ENCODE results near the gene CLCN6. TPM values are rescaled to one million over a fixed set of nuclear protein-coding genes. Genes with fewer than 3 reads are reported as not detected.
A peak's percentile ranks its signal among the peaks of the same experiment; 100 is the strongest.

CLCN6 gene
- total and polyA plus RNA-seq, 2 of the 13 experiments (the other 11 are each of a cell fraction or from before 2014, with no cell fraction given), result 14.9 to 19.3 TPM

DNA sequence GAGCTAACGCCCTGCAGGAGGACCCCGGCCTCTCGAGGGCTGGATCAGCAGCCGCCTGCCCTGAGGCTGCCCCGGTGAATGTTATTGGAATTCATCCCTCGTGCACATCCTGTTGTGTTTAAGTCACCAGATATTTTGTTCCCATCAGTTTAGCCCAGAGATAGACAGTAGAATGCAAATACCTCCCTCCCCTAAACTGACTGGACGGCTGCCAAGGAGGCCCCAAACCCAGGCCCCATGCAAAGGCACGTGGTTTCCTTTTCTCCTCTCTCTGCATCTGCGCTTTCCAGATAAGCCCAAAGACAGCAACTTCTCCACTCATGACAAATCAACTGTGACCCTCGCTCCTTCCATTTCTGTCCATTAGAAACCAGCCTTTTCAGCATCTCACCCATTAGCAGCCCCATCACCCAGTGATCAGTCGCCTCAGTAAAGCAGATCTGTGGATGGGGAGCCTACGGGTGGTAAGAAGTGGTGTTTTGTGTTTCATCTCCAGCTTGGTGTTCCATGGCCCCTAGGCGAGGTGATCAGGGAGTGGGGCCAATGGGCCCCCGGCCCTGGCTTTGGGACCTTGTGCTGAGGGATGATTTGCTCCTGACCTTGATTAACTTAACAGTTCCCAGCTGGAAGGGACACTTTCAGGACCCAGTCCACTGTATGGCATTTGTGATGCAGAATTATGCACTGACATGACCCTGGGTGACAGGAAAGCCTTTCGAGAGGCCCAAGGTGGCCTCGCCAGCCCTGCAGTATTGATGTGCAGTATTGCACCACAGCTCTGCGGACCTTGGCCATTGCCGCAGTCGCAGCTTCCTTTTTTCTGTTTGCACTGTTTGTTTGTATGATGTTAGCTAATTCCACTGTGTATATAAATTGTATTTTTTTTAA lies 36.4 kb downstream of the CLCN6 start (continued):
- TF ChIP-seq ZNF615 (CRISPR knock-in tag; IDR thresholded peaks at IDR 0.05; ENCODE audit: borderline replicate concordance), result no peak
- 0 out of 2 replicates have a peak, but pooled peaks have one; percentile 67 for TF ChIP-seq ZNF431 (CRISPR knock-in tag; IDR thresholded peaks at IDR 0.05; ENCODE audit: borderline replicate concordance, low read depth)
- TF ChIP-seq, protein P1, sequence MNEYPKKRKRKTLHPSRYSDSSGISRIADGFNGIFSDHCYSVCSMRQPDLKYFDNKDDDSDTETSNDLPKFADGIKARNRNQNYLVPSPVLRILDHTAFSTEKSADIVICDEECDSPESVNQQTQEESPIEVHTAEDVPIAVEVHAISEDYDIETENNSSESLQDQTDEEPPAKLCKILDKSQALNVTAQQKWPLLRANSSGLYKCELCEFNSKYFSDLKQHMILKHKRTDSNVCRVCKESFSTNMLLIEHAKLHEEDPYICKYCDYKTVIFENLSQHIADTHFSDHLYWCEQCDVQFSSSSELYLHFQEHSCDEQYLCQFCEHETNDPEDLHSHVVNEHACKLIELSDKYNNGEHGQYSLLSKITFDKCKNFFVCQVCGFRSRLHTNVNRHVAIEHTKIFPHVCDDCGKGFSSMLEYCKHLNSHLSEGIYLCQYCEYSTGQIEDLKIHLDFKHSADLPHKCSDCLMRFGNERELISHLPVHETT (CRISPR knock-in tag; conservative IDR thresholded peaks at IDR 0.05), result peak; percentile 57; the same call in 1 of the 2 replicates
- peak; percentile 51 for TF ChIP-seq JARID2 (CRISPR knock-in tag; IDR thresholded peaks at IDR 0.05; ENCODE audit: insufficient replicate concordance)
- TF ChIP-seq ADNP (CRISPR knock-in tag; IDR thresholded peaks at IDR 0.05), result no peak
- TF ChIP-seq ARNT2 (CRISPR knock-in tag; IDR thresholded peaks at IDR 0.05; ENCODE audit: low read depth), result no peak
- TF ChIP-seq ZNF230 (CRISPR knock-in tag; IDR thresholded peaks at IDR 0.05), result no peak; the same call in 1 of the 2 replicates
- TF ChIP-seq JUN (CRISPR knock-in tag; IDR thresholded peaks at IDR 0.05), result no peak; the same call in 1 of the 2 replicates
- TF ChIP-seq ARNTL (CRISPR knock-in tag; IDR thresholded peaks at IDR 0.05), result peak; percentile 86
- peak; percentile 27; the same call in 1 of the 2 replicates for TF ChIP-seq ZNF629 (CRISPR knock-in tag; conservative IDR thresholded peaks at IDR 0.05)
- TF ChIP-seq KDM1A (CRISPR knock-in tag; IDR thresholded peaks at IDR 0.05), result peak; percentile 65; the same call in 1 of the 2 replicates
- peak; percentile 58 for TF ChIP-seq ZFX (CRISPR knock-in tag; IDR thresholded peaks at IDR 0.05; ENCODE audit: low read depth)
- TF ChIP-seq PAWR (CRISPR knock-in tag; IDR thresholded peaks at IDR 0.05; ENCODE audit: borderline replicate concordance), result no peak
- no peak; the same call in 1 of the 2 replicates for TF ChIP-seq DNMT3B (CRISPR knock-in tag; conservative IDR thresholded peaks at IDR 0.05)
- TF ChIP-seq TSC22D2 (CRISPR knock-in tag; IDR thresholded peaks at IDR 0.05; ENCODE audit: borderline replicate concordance), result no peak
- TF ChIP-seq, protein P2, sequence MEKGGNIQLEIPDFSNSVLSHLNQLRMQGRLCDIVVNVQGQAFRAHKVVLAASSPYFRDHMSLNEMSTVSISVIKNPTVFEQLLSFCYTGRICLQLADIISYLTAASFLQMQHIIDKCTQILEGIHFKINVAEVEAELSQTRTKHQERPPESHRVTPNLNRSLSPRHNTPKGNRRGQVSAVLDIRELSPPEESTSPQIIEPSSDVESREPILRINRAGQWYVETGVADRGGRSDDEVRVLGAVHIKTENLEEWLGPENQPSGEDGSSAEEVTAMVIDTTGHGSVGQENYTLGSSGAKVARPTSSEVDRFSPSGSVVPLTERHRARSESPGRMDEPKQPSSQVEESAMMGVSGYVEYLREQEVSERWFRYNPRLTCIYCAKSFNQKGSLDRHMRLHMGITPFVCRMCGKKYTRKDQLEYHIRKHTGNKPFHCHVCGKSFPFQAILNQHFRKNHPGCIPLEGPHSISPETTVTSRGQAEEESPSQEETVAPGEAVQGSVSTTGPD (CRISPR knock-in tag; IDR thresholded peaks at IDR 0.05), result no peak
- TF ChIP-seq, protein P3, sequence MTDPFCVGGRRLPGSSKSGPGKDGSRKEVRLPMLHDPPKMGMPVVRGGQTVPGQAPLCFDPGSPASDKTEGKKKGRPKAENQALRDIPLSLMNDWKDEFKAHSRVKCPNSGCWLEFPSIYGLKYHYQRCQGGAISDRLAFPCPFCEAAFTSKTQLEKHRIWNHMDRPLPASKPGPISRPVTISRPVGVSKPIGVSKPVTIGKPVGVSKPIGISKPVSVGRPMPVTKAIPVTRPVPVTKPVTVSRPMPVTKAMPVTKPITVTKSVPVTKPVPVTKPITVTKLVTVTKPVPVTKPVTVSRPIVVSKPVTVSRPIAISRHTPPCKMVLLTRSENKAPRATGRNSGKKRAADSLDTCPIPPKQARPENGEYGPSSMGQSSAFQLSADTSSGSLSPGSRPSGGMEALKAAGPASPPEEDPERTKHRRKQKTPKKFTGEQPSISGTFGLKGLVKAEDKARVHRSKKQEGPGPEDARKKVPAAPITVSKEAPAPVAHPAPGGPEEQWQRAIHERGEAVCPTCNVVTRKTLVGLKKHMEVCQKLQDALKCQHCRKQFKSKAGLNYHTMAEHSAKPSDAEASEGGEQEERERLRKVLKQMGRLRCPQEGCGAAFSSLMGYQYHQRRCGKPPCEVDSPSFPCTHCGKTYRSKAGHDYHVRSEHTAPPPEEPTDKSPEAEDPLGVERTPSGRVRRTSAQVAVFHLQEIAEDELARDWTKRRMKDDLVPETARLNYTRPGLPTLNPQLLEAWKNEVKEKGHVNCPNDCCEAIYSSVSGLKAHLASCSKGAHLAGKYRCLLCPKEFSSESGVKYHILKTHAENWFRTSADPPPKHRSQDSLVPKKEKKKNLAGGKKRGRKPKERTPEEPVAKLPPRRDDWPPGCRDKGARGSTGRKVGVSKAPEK (CRISPR knock-in tag; IDR thresholded peaks at IDR 0.05; ENCODE audit: borderline replicate concordance), result no peak
- TF ChIP-seq, protein P4, sequence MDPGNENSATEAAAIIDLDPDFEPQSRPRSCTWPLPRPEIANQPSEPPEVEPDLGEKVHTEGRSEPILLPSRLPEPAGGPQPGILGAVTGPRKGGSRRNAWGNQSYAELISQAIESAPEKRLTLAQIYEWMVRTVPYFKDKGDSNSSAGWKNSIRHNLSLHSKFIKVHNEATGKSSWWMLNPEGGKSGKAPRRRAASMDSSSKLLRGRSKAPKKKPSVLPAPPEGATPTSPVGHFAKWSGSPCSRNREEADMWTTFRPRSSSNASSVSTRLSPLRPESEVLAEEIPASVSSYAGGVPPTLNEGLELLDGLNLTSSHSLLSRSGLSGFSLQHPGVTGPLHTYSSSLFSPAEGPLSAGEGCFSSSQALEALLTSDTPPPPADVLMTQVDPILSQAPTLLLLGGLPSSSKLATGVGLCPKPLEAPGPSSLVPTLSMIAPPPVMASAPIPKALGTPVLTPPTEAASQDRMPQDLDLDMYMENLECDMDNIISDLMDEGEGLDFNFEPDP (CRISPR knock-in tag; conservative IDR thresholded peaks at IDR 0.05), result no peak
- TF ChIP-seq, protein P5, sequence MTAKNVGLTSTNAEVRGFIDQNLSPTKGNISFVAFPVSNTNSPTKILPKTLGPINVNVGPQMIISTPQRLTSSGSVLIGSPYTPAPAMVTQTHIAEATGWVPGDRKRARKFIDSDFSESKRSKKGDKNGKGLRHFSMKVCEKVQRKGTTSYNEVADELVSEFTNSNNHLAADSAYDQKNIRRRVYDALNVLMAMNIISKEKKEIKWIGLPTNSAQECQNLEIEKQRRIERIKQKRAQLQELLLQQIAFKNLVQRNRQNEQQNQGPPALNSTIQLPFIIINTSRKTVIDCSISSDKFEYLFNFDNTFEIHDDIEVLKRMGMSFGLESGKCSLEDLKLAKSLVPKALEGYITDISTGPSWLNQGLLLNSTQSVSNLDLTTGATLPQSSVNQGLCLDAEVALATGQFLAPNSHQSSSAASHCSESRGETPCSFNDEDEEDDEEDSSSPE (CRISPR knock-in tag; IDR thresholded peaks at IDR 0.05), result 0 out of 2 replicates have a peak, but pooled peaks have one; percentile 23
- TF ChIP-seq SMC3 (IDR thresholded peaks at IDR 0.05; ENCODE audit: low read length), result peak; percentile 39; the same call in 1 of the 2 replicates

All from HepG2 (cell line).